Activated naive CD8-positive, alpha-beta T cell (primary cell): ENCODE data around the gene PTPRG.

Source experiments
- H3K27ac Mint-ChIP-seq: one replicate; pipeline ENCODE4 v1.8.0; 2021; ENCODE audit warnings: mixed read lengths
- H3K27me3 Mint-ChIP-seq: one replicate; pipeline ENCODE4 v1.8.0; 2021; ENCODE audit warnings: mixed read lengths
- H3K36me3 Mint-ChIP-seq: one replicate; pipeline ENCODE4 v1.8.0; 2021; ENCODE audit warnings: mixed read lengths
- H3K4me1 Mint-ChIP-seq: one replicate; pipeline ENCODE4 v1.8.0; 2021; ENCODE audit warnings: low read depth, mixed read lengths
- H3K4me3 Mint-ChIP-seq: one replicate; pipeline ENCODE4 v1.8.0; 2021; ENCODE audit warnings: mild to moderate bottlenecking, mixed read lengths
- H3K9me3 Mint-ChIP-seq: one replicate; pipeline ENCODE4 v1.8.0; 2021; ENCODE audit warnings: low read depth, mixed read lengths

The PTPRG gene

DNA sequence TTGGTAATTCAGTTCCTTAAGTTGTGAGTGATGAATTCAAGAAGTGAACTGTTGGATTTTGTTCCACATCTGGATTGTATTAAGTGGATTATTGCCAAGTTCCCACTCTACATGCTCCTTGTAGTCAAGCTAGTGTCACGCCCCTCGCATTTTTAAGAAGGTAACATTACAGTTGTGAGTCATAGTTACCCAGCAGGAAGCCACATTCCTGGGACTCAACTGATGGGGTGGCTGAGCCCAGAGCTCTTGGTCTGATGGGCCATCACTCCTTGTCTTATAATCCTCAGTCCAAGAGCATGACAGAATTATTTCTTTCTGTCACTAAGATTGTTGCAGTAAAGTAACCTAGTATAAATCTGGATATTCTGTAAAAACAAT is 102.7 kb downstream of the PTPRG start:
- Mint-ChIP-seq H3K9me3 (no peaks in the 10 kb centered on the region), H3K27me3 (no peaks in the 10 kb centered on the region), H3K4me3 (no peak overlapping the region), H3K36me3 (no peaks in the 10 kb centered on the region), H3K27ac (no peak overlapping the region), H3K4me1 (no peaks in the 10 kb centered on the region)

DNA sequence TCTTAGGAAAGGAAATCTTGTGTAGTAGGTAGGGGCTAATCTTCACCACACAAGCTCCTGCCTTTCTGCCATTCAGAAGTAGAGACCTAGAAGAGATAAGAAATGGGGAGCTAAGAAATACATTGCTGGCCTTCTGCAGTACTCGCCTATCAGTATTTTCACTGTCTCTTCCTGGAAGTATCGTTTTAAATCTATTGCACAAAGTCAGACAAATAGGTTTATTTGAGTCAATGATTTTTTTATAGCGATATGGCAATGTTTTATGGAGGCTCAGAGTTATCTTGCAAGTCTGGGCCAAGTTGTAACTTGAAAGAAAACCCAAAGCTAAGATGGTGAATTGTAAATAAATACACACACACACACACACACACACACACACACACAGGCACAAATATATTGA is 103.8 kb downstream of the PTPRG start:
- no peaks in the 10 kb centered on the region for H3K36me3 Mint-ChIP-seq
- H3K4me1 Mint-ChIP-seq: no peaks in the 10 kb centered on the region
- no peak overlapping the region for H3K27ac Mint-ChIP-seq
- H3K9me3 Mint-ChIP-seq: no peaks in the 10 kb centered on the region
- H3K27me3 Mint-ChIP-seq: no peaks in the 10 kb centered on the region
- H3K4me3 Mint-ChIP-seq: no peak overlapping the region

DNA sequence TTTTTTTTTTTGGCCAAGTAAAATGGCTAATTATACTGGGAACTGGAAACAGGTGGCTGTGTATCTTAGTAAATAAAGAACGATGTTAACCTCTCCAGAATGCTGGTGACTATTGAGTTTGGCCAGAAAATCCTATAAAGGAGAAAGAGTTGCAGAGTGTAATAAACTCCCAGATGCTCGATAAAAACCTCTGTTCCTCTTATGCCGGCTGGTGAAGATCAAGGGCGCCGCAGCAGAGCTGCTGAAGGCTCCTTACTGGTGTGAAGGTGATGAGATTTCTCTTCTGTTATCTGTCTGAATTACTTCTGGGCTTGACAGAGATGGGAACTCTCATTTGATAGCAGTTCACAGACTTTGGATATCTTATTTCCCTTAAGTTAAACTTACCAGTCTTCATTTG is 104.6 kb downstream of the PTPRG start:
- Mint-ChIP-seq H3K27me3 (no peaks in the 10 kb centered on the region), H3K4me1 (no peaks in the 10 kb centered on the region), H3K36me3 (no peaks in the 10 kb centered on the region), H3K27ac (no peak overlapping the region), H3K4me3 (no peak overlapping the region), H3K9me3 (no peaks in the 10 kb centered on the region)

DNA sequence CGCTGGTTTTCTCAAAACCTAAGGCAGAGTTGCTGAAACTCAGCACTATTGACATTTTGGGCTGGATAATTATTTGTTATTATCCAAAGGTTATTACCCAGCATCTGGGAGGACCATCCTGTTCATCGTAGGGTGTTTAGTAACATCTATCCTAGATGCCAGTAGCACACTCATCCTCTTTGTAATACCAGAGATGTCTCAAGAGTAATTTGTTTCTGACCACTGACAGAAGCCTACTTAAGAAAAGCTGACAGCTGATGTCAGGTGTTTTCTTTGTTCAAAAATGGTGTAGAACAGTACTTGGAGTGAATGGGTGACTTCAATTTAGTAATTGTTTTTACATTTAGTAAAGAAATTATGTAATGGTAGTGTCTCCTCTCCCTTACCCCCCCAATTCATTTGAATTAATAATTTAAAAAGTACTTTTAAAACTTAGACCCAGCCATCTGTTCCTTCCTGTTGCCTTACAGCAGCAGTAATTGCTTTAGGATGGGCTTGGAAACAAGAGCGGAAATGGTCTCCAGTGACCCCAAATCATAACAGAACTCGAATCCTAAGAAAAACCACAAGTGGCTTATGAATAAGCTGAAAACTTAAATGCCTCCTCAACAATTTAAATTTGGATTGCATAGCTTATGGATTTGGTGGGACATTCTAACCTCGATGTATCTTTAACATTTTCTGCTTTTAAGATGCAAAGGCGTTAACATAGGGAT is 105.4 kb downstream of the PTPRG start:
- H3K4me1 Mint-ChIP-seq: no peaks in the 10 kb centered on the region
- no peak overlapping the region for H3K27ac Mint-ChIP-seq
- H3K36me3 Mint-ChIP-seq: no peaks in the 10 kb centered on the region
- H3K27me3 Mint-ChIP-seq: no peaks in the 10 kb centered on the region
- H3K9me3 Mint-ChIP-seq: no peaks in the 10 kb centered on the region
- H3K4me3 Mint-ChIP-seq: no peak overlapping the region

DNA sequence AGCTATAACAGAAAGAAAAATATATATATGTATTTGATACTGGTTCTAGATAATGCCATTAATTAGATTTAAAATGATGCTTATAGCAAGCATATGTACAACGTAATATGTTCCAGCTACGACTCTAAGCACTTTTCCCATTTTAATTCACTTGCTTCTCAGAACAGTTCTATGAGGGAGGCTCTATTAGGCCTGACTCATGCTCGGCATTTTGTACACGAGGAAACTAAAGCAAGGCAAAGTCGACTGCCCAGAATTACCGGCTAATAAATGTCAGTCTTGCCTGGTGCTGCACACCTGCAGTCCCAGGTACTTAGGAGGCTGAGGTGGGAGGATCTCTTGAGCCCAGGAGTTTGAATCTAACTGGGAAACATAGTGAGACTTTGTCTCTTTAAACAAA is 106.0 kb downstream of the PTPRG start:
- Mint-ChIP-seq H3K27me3 (no peaks in the 10 kb centered on the region), H3K4me3 (no peak overlapping the region), H3K4me1 (no peaks in the 10 kb centered on the region), H3K9me3 (no peaks in the 10 kb centered on the region), H3K27ac (no peak overlapping the region), H3K36me3 (no peaks in the 10 kb centered on the region)

DNA sequence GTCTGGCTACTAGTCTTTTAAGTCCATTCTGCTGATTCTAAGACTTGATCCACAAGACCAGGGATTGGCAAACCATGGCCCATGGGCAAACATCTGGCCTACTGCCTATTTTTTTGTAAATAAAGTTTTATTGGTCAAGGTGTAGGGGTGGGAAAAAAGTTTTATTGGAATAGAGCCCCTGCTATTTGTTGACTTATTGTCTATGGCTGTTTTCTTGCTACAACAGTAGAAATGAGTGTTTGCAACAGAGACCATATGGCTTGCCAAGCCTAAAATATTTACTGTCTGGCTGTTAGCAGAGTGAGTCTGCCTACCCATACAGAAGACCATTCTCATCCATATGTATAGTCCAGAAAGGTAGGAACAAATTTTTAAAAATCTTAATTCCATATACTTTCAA is 106.4 kb downstream of the PTPRG start:
- no peaks in the 10 kb centered on the region for H3K27me3 Mint-ChIP-seq
- H3K9me3 Mint-ChIP-seq: no peaks in the 10 kb centered on the region
- H3K36me3 Mint-ChIP-seq: no peaks in the 10 kb centered on the region
- H3K4me3 Mint-ChIP-seq: no peak overlapping the region
- no peaks in the 10 kb centered on the region for H3K4me1 Mint-ChIP-seq
- no peak overlapping the region for H3K27ac Mint-ChIP-seq

DNA sequence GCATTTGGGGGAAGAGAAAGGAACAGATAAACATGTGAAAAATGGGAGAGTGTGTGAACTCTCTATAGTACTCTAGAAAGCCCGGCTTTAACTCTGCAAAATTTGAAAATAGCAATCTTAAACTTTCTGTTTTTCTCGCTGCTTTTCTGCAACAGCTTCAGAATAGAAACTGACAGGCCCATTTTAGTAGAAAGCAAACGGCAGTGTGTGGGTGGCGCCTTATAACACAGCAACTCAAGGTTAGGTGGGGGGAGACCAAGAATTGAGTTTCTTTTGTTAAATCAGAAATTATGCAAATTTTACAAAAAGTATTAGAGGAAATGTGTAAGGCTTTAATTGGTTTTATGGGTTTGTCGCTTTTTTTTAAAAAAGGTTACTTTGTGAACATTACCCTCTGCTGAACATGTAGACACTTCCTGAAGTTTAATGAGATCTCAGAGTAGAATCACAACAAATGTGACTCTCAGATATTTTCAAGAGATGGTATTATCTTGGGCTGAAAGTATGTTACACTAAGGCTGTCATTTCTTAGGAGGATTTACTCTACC is 107.0 kb downstream of the PTPRG start:
- Mint-ChIP-seq H3K4me1 (no peaks in the 10 kb centered on the region), H3K4me3 (no peak overlapping the region), H3K27me3 (no peaks in the 10 kb centered on the region), H3K36me3 (no peaks in the 10 kb centered on the region), H3K9me3 (no peaks in the 10 kb centered on the region), H3K27ac (no peak overlapping the region)

DNA sequence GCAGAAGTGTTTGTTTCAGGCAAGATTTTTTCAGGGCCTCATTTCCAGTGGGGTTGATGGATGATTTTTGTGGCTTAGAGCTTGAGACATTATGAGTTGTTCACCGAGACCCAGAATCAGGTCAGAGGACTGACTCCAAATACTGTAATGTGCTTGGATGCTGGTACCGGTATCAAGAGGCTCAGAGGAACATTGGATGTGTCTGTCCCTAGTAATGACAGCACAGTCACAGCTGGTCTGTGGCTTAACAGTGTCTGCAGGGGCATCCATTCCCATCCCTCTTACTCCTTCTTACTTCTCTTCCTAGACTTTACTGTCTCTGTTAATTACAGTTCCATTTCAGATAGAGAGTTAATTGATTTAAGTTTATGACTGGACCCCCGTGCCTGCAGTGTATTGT is 107.8 kb downstream of the PTPRG start:
- Mint-ChIP-seq H3K4me1 (no peaks in the 10 kb centered on the region), H3K27ac (no peak overlapping the region), H3K4me3 (no peak overlapping the region), H3K9me3 (no peaks in the 10 kb centered on the region), H3K36me3 (no peaks in the 10 kb centered on the region), H3K27me3 (no peaks in the 10 kb centered on the region)

DNA sequence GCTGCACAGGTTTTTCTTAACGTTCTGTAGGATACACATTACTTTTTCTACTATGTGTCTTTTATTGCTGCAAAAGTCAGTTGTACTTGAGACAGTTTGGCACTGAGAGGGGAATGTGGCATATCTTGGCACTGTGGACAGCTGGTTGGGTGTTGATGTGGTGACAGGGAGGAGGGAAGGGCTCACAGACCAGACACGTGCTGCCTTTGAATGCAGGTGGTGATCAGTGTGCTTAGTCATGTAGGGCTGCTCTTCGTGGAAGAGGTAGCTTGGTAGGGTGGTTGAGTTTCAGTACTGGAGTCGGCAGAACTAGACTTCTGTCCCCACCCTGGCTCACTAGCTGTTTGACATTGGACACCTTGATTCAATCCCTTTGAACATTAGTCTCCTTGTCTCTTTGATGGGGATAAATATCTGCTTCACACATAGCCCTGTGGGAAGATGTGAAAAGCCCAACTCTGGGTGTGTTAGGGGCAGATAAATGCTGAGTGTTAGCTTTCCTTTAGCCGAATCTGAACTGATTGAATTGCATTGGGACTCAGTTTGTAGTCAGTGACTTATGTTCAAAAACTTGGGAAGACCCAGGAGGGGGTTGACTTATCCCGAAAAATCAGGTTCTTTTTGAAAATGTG is 108.4 kb downstream of the PTPRG start:
- H3K4me1 Mint-ChIP-seq: no peaks in the 10 kb centered on the region
- H3K36me3 Mint-ChIP-seq: no peaks in the 10 kb centered on the region
- no peaks in the 10 kb centered on the region for H3K27me3 Mint-ChIP-seq
- H3K9me3 Mint-ChIP-seq: no peaks in the 10 kb centered on the region
- H3K4me3 Mint-ChIP-seq: no peak overlapping the region
- H3K27ac Mint-ChIP-seq: no peak overlapping the region

DNA sequence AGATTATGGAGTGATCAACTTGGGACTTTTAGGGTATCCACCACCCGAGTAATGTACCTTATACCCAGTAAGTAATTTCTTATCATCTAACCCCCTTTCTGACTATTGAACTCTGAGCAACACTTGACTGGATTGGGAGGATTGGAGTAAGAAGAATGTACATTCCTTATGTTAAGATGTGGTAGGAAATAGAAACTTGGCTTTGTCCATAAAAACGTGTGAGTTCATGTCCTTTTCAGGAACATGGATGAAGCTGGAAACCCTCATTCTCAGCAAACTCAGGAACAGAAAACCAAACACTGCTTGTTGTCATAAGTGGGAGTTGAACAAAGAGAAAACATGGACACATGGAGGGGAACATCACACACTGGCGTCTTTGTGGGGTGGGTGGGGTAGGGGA is 112.3 kb downstream of the PTPRG start:
- H3K9me3 Mint-ChIP-seq: peaks cover 3% of the 10 kb centered on the region
- no peak overlapping the region for H3K27ac Mint-ChIP-seq
- no peak overlapping the region for H3K4me3 Mint-ChIP-seq
- no peaks in the 10 kb centered on the region for H3K27me3 Mint-ChIP-seq
- no peaks in the 10 kb centered on the region for H3K4me1 Mint-ChIP-seq
- H3K36me3 Mint-ChIP-seq: no peaks in the 10 kb centered on the region

DNA sequence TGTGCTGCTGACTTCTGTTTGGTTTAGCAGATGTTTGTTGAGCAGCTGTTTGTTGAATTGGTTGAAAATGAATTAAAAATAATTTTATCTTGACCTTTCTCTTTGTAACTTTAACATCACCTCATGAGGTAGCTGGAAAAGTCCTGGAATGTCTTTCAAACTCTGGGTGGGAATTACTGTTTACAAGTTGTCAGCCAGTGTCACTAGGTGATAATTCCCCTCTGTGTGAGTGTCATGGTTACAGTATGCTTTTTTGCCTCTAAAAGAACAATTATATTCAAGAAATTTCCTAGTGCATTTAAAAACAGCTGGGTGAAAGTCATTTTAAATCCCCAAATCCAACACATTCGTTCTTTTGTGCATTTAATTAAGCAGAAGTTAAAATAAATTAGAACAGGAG is 113.2 kb downstream of the PTPRG start:
- no peaks in the 10 kb centered on the region for H3K4me1 Mint-ChIP-seq
- H3K36me3 Mint-ChIP-seq: no peaks in the 10 kb centered on the region
- no peak overlapping the region for H3K27ac Mint-ChIP-seq
- peaks cover 3% of the 10 kb centered on the region for H3K9me3 Mint-ChIP-seq
- H3K4me3 Mint-ChIP-seq: no peak overlapping the region
- no peaks in the 10 kb centered on the region for H3K27me3 Mint-ChIP-seq

DNA sequence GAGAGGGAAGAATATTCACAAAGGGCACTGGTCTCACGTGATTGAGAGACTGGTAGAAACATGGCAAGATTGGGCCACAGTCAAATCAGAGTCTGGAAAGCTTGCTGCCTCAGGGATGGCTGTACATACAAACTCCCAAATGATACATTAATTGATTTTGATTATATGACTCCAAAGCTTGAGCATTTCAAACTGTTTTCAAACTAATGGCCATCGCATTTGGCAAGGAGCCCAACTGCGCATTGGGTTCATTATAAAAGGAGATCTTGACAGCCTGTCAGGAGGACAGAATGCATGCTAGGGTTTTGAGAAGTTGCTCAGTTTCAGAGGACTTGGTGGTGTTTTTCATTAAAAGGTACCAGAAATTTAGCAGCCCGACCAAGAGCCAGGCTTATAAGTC is 117.7 kb downstream of the PTPRG start:
- no peaks in the 10 kb centered on the region for H3K27me3 Mint-ChIP-seq

DNA sequence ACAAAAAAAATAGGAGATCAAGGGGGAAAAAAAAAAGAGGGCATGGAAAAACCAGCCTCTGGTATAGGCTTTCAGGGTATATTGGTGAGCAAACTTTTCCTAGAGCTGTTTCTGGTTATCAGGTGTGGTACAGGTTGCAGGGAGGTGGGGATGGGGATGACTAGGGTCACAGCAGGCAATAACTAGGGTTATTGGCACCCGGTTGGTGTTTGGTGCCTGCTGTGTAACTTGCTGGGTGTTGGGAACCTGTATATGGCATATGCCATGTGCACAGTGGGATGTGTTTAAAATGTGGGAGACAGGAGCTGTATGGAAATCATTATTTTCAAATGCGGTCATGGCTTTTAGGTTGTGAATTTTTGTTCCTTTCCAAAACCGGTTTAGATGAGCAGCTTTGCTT is 119.2 kb downstream of the PTPRG start:
- Mint-ChIP-seq H3K27ac (no peak overlapping the region), H3K9me3 (peaks cover 3% of the 10 kb centered on the region), H3K27me3 (no peaks in the 10 kb centered on the region), H3K4me3 (no peak overlapping the region), H3K4me1 (no peaks in the 10 kb centered on the region), H3K36me3 (no peaks in the 10 kb centered on the region)

More for the DNA sequence above, 117.7 kb downstream of the PTPRG start:
- H3K4me3 Mint-ChIP-seq: no peak overlapping the region
- H3K4me1 Mint-ChIP-seq: no peaks in the 10 kb centered on the region
- no peak overlapping the region for H3K27ac Mint-ChIP-seq
- no peaks in the 10 kb centered on the region for H3K36me3 Mint-ChIP-seq
- H3K9me3 Mint-ChIP-seq: peaks cover 3% of the 10 kb centered on the region

DNA sequence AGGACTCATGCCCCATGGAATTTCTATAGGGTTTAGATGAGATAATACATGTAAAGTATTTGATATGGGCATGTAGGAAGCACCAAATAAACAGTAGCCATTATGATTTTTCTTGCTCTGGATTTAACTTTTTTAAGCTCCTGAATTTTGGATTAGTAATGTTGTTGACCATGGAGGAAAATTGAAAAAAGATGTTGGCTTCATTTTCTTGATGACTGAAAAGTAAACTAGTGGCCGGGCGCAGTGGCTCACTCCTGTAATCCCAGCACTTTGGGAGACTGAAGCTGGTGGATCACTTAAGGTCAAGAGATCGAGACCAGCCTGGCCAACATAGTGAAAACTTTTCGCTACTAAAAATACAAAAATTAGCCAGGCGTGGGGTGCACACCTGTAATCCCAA is 120.3 kb downstream of the PTPRG start:
- Mint-ChIP-seq H3K9me3 (peaks cover 1% of the 10 kb centered on the region), H3K4me1 (no peaks in the 10 kb centered on the region), H3K27ac (no peak overlapping the region), H3K4me3 (no peak overlapping the region), H3K27me3 (no peaks in the 10 kb centered on the region), H3K36me3 (no peaks in the 10 kb centered on the region)

DNA sequence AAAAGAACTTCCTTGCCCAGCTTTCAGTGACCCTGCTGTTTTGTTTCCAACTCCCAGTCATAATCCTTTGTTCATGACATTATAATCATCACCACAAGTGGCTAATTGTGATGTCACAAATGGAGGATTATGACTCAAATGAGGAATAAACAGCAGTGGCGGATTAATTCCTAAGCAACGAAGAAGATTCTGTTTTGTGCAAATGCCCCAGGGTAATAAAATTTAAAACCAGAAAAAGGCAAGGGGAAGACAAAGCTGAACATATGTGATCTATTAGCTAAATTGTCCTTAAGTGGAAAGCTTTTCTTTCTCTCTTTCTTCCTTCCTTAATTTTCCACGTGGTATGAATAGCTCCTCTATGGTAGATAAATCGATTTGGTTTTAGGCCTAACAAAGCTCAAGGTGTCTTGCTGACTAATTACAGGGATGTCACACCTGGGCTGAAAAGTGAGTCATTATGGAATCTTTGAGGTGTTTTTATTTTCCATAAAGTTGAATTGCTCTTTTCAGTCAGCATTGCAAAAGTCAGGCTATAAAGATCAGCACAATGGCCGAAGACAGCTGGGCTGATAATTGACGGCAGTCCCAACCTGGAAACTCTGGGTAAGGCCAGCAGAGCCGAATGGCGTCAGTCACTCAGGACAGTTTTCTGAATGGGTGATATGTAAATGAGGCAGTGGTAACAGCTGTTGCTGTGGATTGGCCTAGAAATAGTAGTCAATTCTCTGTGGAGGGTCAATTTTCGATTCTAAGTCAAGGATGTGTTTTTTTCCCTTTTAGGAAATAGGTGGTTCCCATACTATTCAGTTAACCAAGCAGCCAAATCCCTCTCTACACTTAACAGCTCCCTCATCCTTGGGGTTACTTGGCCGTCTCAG is 121.5 kb downstream of the PTPRG start:
- Mint-ChIP-seq H3K9me3 (no peaks in the 10 kb centered on the region), H3K27me3 (no peaks in the 10 kb centered on the region), H3K4me3 (no peak overlapping the region), H3K4me1 (no peaks in the 10 kb centered on the region), H3K27ac (no peak overlapping the region), H3K36me3 (no peaks in the 10 kb centered on the region)
